Subcutaneous abdominal adipose tissue (tissue), 5 donors: ENCODE results near the gene NUP214.

Experiments used
- H3K27ac ChIP-seq: one replicate; pipeline ENCODE4 v1.7.0; 2013; ENCODE audit warnings: low read depth, mild to moderate bottlenecking, inconsistent platforms, low read length, moderate library complexity
- H3K27me3 ChIP-seq, 5 donors: one replicate each; pipeline ENCODE4 v1.7.0; 2013; ENCODE audit warnings: low read length in 5 of 5, inconsistent platforms in 1 of 5; ENCODE audit not compliant: control insufficient read depth in 5 of 5, insufficient read depth in 4 of 5
- H3K36me3 ChIP-seq, 5 donors: one replicate each; pipeline ENCODE4 v1.7.0; 2013; ENCODE audit warnings: low read length in 5 of 5; ENCODE audit not compliant: control insufficient read depth in 5 of 5, insufficient read depth in 5 of 5
- H3K4me1 ChIP-seq, 5 donors: one replicate each; pipeline ENCODE4 v1.7.0; 2013; ENCODE audit warnings: low read length in 5 of 5, mild to moderate bottlenecking in 3 of 5, moderate library complexity in 1 of 5; ENCODE audit not compliant: control insufficient read depth in 5 of 5, insufficient read depth in 5 of 5
- H3K4me3 ChIP-seq, 5 donors: one replicate each; pipeline ENCODE4 v1.7.0; 2013; ENCODE audit warnings: low read length in 5 of 5, low read depth in 1 of 5
- H3K9ac ChIP-seq, 5 donors: one replicate each; pipeline ENCODE4 v1.7.0; 2013; ENCODE audit warnings: low read length in 5 of 5, mild to moderate bottlenecking in 4 of 5, moderate library complexity in 3 of 5
- H3K9me3 ChIP-seq, 5 donors: one replicate each; pipeline ENCODE4 v1.7.0; 2013; ENCODE audit warnings: low read length in 5 of 5; ENCODE audit not compliant: control insufficient read depth in 5 of 5
- donor health status: healthy.
- donor health status: healthy.
- donor health status: healthy.
- donor health status: healthy.
- donor health status: healthy.

The NUP214 gene

DNA sequence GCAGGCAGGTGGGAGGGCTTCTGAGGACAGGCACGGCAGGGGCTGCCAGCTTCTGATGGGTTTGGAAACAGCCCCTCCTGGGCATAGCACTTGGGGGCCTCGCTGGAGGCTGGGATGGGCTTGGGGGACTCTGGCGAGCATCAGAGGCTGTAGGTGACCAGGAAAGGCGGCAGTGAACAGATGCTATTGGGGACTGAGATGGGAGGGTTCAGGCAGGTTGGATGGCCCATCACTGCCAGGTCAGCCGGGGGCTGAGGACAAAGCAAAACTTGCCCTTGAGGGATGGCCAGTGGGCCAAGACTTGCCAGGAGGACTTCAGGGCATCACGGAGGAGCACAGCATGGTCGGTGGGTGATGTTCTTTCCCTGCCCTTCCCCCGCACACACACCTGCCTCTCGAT lies 22.4 kb upstream of the NUP214 start:
- H3K9me3 ChIP-seq = no peaks in the 10 kb centered on the region
- H3K27ac ChIP-seq = no peak overlapping the region
- peaks cover 0 to 11% (median 9%) of the 10 kb centered on the region in 5 donors for H3K27me3 ChIP-seq
- H3K36me3 ChIP-seq = peaks cover 0 to 8% (median 3%) of the 10 kb centered on the region in 5 donors
- H3K4me1 ChIP-seq = peaks cover 0 to 77% (median 21%) of the 10 kb centered on the region in 5 donors
- H3K4me3 ChIP-seq = peak overlapping the region in 1 of 5 donors; percentile 6
- no peak overlapping the region for H3K9ac ChIP-seq

DNA sequence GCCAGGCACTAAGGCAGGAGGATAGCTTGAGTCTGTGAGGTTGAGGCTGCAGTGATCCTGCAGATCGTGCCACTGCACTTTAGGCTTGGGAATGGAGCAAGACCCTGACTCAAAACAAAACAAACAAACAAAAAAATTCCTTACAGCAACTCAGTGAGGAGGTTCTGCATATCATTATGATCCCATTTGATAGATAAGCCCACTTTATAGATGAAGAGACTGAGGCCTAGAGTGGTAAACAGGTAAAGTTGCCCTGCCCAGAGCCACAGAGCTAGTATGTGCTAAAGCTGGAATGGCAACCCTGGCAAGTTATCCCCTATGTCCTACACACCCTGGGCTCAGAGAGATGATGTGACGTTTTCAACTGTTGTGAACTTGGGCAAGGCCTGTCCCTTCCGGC lies 21.9 kb upstream of the NUP214 start:
- Histone ChIP-seq H3K27ac (no peak overlapping the region), H3K9me3 (no peaks in the 10 kb centered on the region), H3K36me3 (peaks cover 0 to 8% (median 3%) of the 10 kb centered on the region in 5 donors), H3K4me1 (peaks cover 0 to 77% (median 18%) of the 10 kb centered on the region in 5 donors), H3K9ac (peak overlapping the region in 1 of 5 donors; percentile 18), H3K4me3 (no peak overlapping the region), H3K27me3 (peaks cover 0 to 8% (median 6%) of the 10 kb centered on the region in 5 donors)

DNA sequence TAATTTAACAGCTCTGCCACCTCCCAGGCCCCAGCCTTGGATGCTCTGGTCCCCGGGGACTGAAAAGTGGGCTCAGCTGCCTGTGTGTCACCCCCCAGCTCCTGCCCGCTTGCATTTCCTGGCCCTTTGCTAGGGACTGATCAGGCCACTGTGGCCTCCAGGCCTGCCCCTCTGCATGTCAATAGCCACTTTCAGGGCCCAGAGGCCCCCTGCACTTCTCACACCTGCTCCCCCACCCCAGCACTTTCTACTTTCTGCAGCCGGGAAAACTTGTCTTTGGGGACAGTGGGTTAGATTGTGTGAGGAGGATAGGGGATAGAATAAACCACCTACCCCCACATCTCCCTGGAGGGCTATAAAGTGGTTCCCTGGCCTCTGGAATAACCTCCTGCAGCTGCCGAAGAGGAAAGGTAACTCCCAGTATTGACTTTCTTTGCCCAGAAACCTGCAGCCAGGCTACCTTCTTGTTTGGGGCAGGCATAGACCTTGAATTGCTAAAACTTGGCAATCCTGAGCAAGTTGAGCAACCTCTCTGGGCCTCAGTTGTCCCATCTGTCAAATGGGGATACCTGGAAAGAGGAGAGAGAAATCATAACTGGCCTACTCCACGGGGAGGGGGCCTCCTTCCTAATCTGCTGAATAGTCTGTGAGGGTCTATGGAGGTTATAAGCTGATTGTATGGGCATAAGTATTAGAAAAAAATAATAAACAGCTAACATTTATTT lies 21.2 kb upstream of the NUP214 start:
- Histone ChIP-seq H3K36me3 (peaks cover 0 to 13% (median 3%) of the 10 kb centered on the region in 5 donors), H3K4me1 (peaks cover 0 to 73% (median 12%) of the 10 kb centered on the region in 5 donors), H3K9ac (peak overlapping the region in 1 of 5 donors; percentile 18), H3K27me3 (peaks cover 0 to 5% (median 1%) of the 10 kb centered on the region in 5 donors), H3K9me3 (no peaks in the 10 kb centered on the region), H3K27ac (no peak overlapping the region), H3K4me3 (no peak overlapping the region)

DNA sequence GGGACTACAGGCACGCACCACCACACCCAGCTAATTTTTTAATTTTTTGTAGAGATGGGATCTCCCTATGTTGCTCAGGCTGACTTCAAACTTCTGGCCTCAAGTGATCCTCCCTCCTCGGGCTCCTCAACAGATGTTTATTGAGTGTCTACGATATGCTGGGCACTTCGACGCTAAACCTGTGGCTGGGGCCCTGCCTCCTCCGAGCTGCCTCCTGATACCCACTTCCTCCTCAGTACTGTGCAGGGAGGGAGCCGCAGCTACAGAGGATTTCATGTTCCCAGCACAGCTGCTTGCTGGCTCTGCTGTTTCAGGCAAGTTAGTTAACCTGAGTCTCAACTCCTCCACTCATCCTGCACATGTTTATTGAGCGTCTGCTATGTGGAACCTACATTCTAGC lies 19.4 kb upstream of the NUP214 start:
- peaks cover 0 to 61% (median 8%) of the 10 kb centered on the region in 5 donors for H3K4me1 ChIP-seq
- peaks cover 0 to 3% (median 0%) of the 10 kb centered on the region in 5 donors for H3K27me3 ChIP-seq
- no peak overlapping the region for H3K27ac ChIP-seq

DNA sequence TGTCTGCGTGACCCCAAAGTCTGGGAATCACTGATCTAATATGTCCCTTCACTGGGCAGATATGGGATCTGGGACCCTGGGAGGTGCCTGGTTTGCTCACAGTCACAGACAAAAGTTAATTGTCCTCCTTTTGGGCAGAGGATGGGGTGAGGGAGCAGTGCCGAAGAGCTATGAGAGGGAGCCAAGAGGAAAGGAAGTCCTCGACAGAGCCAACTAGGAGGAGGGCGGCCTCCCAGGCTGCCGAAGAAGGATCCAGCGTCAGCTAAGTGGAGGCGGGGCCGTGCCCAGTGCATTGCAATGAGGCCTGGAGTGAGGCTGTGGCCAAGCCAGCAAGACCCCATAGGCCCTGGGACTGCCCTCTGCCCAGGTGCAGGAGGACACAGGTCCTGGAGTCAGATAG lies 17.6 kb upstream of the NUP214 start:
- H3K27ac ChIP-seq = peak overlapping the region; percentile 10
- H3K9me3 ChIP-seq = no peaks in the 10 kb centered on the region
- H3K36me3 ChIP-seq = peaks cover 0 to 13% (median 8%) of the 10 kb centered on the region in 5 donors
- no peak overlapping the region for H3K4me3 ChIP-seq
- peaks cover 0 to 61% (median 17%) of the 10 kb centered on the region in 5 donors for H3K4me1 ChIP-seq
- no peak overlapping the region for H3K9ac ChIP-seq
- peaks cover 0 to 3% (median 0%) of the 10 kb centered on the region in 5 donors for H3K27me3 ChIP-seq

More for the DNA sequence above, 19.4 kb upstream of the NUP214 start:
- no peak overlapping the region for H3K9ac ChIP-seq
- no peak overlapping the region for H3K4me3 ChIP-seq
- no peaks in the 10 kb centered on the region for H3K9me3 ChIP-seq
- H3K36me3 ChIP-seq = peaks cover 0 to 13% (median 3%) of the 10 kb centered on the region in 5 donors

DNA sequence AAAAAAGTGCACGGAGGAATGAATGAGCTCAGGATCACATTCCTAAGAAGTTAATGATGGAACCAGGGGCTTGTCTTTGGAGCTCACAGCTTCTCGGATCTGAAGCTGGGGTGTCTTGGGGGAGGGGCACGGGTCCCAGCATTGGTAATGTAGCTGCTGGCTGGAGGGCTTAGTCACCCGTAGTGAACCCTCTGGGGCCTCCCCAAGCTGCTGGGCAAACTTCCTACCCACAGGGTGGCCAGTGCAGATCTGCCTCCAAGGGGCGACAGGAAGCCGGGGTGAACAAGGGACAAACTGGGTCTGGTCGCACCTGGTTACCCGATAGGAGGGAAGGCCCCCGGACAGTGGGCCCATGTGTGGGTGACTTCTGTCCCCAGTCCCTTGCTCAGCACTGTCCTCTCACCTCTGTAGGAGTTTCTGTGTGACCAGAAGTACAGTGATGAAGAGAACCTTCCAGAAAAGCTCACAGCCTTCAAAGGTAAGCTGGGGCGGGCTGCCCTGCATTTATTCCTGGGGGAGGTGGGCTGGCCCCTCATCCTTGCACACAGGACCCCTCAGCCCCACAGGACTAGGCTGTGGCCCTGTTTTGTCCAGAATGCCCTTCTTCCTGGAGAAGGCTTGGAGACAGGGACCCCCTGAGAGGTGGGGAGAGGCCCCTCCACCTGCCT lies 14.1 kb upstream of the NUP214 start:
- no peak overlapping the region for H3K4me3 ChIP-seq
- no peak overlapping the region for H3K27ac ChIP-seq
- H3K9ac ChIP-seq = no peak overlapping the region
- peaks cover 0 to 2% (median 0%) of the 10 kb centered on the region in 5 donors for H3K27me3 ChIP-seq
- no peaks in the 10 kb centered on the region for H3K9me3 ChIP-seq
- peaks cover 0 to 9% (median 5%) of the 10 kb centered on the region in 5 donors for H3K36me3 ChIP-seq
- peaks cover 0 to 60% (median 19%) of the 10 kb centered on the region in 5 donors for H3K4me1 ChIP-seq

DNA sequence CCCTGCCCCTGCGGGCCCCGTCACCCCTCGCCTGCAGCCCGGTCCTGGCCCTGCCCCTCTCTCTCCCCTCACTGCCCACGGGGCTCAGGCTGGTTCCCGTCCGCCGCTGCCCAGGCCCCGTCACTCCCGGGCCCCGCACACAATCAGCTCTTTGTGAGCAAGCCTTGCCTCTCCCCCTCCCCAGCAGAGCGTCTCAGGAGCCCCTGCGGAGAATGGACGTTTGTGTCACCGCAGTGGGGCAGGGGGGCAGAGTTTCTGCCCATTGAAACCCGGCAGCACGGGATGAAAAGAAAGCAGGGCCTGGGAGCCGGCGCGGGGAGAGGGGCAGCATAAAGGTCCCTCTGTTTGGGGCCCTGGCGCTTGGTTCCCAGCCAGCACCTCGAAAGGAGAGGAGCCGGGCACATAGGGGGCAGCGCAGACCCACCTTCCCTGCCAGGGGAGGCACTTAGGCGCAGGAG lies 13.5 kb upstream of the NUP214 start:
- Histone ChIP-seq H3K4me1 (peaks cover 0 to 54% (median 13%) of the 10 kb centered on the region in 5 donors), H3K27me3 (peaks cover 0 to 2% (median 0%) of the 10 kb centered on the region in 5 donors), H3K9me3 (no peaks in the 10 kb centered on the region), H3K27ac (no peak overlapping the region), H3K36me3 (peaks cover 0 to 9% (median 5%) of the 10 kb centered on the region in 5 donors), H3K4me3 (no peak overlapping the region), H3K9ac (no peak overlapping the region)

DNA sequence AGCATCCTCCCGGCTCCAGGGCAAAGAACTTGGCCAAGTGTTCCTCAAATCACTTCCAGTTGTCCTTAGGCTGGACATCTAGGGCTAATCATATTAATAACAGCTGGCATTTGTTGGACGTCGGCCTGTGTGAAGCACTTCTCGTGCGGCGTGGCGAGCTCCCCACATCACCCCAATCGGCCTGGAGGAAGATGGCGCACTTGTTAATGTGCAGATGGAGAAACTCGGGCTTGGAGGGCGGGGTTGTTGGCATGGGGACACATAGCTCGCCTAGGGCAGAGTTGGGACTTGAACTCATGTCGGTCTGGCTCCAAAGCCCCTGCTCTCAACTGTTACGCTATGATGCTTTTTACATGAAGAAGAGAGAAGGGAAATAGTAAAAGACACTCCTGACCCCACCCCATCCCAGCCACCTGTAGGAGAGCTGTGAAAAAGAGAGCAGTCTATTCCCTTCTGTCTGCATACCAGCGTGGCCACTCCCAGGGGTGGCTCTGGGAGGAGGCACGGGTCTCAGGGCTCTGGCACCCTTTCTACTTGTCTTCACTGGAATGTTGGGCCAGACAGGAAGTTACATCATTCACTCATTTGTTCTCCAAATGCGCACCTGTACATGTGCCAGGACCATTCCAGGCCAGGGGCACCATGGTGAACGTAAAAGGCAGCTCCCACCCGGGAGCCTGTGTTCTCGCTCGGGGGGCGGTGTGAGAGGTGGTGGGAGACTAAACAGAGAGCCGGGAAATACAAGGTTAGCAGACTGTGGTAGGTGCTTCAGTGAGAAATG lies 12.8 kb upstream of the NUP214 start:
- no peak overlapping the region for H3K27ac ChIP-seq
- peaks cover 0 to 9% (median 5%) of the 10 kb centered on the region in 5 donors for H3K36me3 ChIP-seq
- H3K4me3 ChIP-seq = no peak overlapping the region
- peak overlapping the region in 1 of 5 donors; percentile 30 for H3K9ac ChIP-seq
- peaks cover 0 to 4% (median 0%) of the 10 kb centered on the region in 5 donors for H3K27me3 ChIP-seq
- peaks cover 0 to 53% (median 12%) of the 10 kb centered on the region in 5 donors for H3K4me1 ChIP-seq
- no peaks in the 10 kb centered on the region for H3K9me3 ChIP-seq

DNA sequence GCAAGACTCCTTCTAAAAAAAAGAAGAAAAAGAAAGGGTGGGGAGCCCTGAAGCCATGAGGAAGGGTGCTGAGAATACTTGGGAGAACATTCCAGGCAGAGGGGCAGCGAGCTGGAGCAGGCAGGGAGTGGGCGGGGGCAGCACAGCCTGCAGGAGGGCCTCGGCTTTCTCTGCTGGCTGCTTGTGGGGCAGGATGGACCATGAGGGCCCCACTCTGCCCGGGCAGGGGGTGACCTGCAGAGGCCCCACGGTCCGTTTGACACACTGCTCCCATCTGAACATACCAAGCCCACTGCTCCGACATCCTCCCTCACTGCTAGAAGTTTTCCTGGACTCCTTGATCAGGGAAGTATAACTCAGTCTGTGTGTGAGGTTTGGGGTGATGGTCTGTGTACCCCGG lies 11.7 kb upstream of the NUP214 start:
- Histone ChIP-seq H3K4me3 (no peak overlapping the region), H3K27ac (no peak overlapping the region), H3K36me3 (peaks cover 0 to 11% (median 4%) of the 10 kb centered on the region in 5 donors), H3K9me3 (no peaks in the 10 kb centered on the region), H3K4me1 (peaks cover 0 to 47% (median 12%) of the 10 kb centered on the region in 5 donors), H3K9ac (no peak overlapping the region), H3K27me3 (peaks cover 0 to 4% (median 0%) of the 10 kb centered on the region in 5 donors)
